Activated naive CD4-positive, alpha-beta T cell treated with anti-CD3 and anti-CD28 coated beads, Interleukin-2, amount 50 U/mL, for 16 hours (primary cell): ENCODE data around the gene ATP10A.

Source experiments
- DNase-seq: peaks from one replicate; pipeline ENCODE4 v3.0.0-alpha.2; 2020

Gene ATP10A

DNA sequence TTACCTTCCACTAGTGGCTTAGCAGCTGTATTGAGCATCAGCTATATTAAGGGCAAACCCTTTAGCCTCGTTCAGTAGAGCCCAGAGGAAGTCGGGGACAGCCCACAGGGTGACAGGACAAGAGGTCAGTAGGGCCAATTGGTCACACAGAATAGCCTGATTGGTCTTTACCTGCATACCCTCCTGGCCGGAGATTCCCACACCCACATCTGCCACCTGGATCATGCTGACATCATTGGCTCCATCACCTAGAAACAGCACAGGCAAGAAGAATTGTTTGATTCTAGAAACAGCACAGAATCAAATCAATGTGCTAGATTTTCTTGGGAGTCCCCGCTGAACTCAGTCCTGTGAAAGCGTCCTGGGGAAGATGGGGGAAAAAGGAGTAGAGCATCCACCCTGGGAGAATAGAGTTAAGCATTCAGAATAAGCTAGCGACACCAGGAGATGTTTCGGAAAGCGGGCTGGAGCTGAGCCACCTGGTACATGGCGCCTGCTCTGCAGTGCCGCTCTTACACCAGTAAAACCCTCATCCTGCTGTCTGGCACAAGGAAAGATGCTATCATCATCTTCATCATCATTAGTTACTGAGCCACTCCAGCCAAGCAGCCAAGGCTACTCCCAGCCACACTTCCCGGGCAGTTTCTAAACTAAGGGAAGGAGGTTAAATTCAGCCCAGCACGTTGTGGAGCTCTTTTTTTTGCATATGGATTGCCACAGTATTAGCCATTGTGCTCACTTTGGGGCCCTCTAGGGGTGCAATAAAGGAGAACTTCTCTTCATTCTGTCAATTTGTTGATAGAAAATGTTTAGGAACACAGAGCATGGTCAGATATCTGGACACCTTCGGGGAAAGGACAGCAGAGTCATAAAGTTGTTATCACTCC lies 171.3 kb downstream of the ATP10A start:
- DNase-seq: no peak

GRCh38 chr15:25690673-25691543 lies 172.2 kb downstream of the ATP10A start:
- DNase-seq: no peak

DNA sequence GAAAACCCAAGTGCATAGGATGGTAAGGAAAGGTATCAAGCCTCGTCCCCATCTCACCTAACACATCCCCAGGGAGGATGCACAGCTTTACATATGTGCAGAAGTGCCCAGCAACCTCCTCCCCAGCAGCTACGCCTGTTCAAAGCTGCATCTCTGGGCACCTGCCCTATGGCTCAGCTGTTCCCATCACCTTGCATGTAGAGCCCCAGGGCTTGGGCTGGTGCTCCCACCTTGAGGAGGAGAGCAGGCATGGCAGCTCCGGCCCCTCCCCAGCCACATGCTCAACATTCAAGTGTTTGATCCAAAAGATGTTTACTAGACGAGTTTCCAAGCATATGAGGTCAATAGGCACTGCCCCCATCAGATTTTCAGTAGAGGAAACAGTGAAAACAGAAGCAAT lies 173.5 kb downstream of the ATP10A start:
- DNase-seq: no peak

- no peak for DNase-seq
Observed at GRCh38 chr15:25688166-25688565, 175.0 kb downstream of the ATP10A start.

DNA sequence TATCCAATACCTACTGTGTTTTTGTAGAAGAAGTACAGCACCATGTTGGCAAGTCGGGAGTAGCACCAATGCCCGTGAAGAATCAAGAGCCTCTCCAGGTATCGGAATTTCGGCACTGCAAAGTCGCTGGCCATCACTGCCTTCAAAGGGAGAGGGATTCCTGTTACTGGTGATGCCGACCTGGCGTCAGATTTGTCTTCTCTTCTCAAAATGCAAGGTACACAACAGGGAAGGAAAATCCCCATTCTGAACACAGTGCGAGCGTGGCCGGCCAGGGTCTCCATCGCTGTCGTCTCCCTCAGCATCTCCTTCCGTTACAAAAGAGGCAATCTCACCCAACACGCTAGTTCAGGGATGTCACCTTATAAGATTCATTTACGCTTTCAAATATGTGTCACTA lies 175.4 kb downstream of the ATP10A start:
- no peak for DNase-seq

DNA sequence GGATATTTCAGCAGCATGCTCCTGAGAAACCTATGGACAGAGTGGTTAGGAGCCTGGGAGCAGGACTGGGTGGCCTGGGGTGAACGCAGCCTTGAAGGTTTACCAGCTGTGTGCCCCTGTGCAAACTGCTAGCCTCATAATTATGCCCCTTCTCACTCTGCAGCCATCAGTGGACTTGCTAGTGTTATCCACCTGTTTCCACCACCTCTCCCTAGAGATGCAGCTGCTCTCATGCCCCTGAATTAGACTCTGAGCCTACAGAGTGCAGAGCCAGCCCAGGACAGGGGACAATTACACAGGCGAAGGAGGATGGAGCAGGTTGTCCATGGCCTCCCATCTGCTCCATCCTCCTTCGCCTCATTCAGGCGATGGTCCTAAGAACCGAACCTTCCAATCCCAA lies 175.9 kb downstream of the ATP10A start:
- DNase-seq: no peak

DNA sequence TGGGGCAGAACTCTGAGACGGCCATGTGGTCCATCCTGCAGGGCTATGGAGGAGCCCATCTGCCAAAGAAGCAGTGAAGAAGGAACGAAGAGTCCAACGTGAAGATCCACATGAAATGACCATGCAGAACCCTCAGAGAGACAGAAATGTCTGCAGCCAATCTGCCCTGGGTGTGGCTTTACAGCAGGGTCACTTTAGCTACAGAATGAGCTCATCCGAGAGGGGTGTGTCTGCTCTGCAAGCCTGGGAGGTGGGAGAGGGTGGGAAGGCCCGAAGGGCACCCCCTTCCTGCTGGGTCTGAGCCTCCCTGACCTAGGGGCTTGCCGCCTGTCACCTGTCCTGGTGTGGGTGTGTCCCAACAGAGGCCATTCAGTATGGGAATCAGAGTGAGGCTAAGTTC lies 176.3 kb downstream of the ATP10A start:
- DNase-seq: no peak

GRCh38 chr15:25684521-25685431 lies 178.4 kb downstream of the ATP10A start:
- DNase-seq: no peak

DNA sequence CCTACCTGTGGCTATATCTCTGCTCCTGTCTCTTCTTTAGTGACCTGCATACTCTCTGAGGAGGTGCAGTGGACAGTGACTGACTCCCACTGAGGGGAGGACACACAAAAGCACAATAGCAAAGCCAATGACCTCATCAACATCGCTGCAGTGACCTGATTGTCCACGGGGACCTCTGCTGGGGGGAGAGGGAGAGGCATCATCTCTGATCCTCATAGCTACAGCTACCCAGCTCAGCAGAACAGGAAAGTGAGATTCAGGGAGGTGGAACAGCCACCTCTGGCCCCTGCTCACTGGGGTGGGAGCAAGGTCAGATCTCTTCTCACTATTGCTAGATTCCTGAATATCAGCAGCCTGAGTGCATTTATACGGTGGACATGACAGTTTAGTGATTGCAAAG lies 179.2 kb downstream of the ATP10A start:
- no peak for DNase-seq

- DNase-seq: no peak
Observed at GRCh38 chr15:25683415-25683814, 179.7 kb downstream of the ATP10A start.

- DNase-seq: no peak
Observed at GRCh38 chr15:25682340-25682739, 180.8 kb downstream of the ATP10A start.

- DNase-seq: no peak
Observed at GRCh38 chr15:25680686-25681025, 182.5 kb downstream of the ATP10A start.

DNA sequence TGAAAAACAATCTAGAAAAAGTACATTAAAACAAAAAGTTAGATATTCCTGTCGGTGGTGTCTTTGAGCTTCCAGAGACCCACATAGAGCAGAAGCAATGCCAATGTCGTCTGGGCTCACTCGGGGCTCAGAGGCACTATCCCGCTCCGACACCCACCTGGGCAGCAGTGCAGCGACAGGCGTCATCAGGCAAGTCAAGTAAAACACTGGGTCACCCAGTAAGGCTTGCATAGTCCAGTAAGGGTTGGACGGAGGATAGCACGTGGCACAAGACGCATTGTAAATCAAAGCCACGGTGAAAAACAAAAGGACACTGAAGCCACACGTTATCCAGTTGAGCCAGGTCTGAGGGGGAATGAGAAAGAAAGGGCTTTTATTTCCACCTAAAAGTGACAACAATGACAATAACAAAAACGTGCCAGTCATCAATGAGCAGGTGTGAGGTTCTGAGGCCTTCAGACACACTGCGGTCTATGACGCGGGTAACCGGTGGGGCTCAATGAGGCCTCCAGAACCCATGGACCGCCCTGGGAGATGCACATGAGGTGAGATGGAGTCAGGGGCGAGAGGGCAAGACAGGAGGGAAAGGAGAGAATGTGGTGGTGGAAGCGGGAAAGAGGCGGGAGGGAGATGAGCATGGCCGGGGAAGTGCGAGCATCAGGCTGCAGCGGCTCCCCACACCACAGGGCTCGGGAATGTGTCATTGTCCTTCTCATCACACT lies 183.0 kb downstream of the ATP10A start:
- DNase-seq: no peak

DNA sequence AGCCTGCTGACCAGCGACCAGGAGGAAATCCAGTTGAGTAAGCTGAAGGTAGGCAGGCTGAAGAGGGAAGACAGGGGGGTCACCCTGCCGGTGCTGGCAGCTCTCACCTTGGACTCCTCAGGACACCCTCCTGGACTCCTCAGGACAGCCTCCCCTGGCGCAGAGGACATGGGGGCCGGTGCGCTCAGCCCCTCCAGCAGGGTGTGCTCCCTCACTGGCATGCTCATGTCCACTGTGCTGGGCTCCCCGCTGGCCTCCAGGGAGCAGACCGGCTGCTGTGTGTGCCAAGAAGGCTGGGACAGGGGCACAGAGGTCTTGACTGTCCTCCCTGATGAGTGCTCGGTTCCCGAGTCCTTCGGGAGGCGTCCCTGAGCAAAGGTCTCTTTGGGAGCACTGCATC lies 183.6 kb downstream of the ATP10A start:
- DNase-seq: no peak

GRCh38 chr15:25678500-25678855 lies 184.6 kb downstream of the ATP10A start:
- DNase-seq: no peak

GRCh38 chr15:25677719-25678499 lies 185.2 kb downstream of the ATP10A start:
- no peak for DNase-seq

DNA sequence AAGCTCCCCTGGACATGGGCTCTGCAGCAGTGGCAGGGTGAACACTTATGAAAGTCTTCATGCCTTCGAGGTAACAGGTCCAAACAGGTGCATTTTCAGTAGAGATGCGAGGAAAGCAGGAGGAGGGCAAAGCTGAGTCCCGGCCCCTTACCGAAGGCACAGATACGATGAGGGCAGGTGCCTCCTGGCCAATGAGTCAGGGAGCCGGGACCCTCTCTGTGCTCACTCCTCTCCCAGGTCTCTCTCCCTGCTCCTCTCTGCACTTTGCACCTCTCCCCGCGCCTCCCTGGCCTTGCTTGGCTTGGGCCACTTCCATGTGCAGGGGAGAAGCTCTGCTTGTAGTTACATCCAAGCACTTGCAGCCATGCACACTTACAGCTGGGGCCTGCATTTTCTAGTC lies 187.1 kb downstream of the ATP10A start:
- DNase-seq: no peak

- no peak for DNase-seq
Observed at GRCh38 chr15:25675396-25675795, 187.7 kb downstream of the ATP10A start.

GRCh38 chr15:25674913-25675312 lies 188.2 kb downstream of the ATP10A start:
- no peak for DNase-seq

DNA sequence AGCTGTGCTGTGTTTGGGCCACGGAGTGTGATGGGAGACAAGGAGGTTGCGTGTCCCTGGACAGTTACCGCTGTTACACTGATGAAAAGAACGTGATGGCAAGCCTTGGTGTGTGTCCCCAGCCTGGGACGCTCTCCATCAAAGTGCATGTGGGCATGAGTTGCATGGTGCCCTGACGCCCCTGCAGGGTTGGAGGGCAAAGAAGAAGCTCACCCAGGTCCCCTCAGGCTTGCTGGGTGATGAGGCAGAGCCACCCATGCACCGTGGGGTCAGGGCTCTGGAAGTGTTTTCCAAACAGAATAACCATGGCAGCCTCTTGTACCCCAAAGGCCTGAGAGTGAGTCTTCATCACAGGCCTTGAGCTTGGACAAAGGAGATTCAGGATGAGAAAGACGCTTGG lies 189.2 kb downstream of the ATP10A start:
- no peak for DNase-seq

DNA sequence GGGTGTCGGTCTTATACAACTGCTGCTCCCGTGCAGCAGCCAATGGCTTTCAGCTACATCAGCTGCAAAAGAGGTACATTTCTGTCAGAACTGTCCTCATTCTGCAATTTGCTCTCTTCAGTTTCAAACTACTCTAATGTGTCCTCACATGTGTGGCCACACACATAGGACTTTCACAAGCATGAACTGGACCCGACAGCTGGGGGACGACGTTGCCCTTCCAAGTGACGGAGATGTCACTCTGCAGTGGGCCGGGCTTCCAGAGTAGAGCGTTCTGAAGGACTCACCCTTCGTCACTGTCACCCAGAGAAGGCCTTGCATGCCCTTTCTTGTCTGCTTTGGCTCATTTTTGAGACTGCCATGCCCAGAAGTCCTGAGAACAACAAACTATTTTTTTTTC lies 189.8 kb downstream of the ATP10A start:
- no peak for DNase-seq

DNA sequence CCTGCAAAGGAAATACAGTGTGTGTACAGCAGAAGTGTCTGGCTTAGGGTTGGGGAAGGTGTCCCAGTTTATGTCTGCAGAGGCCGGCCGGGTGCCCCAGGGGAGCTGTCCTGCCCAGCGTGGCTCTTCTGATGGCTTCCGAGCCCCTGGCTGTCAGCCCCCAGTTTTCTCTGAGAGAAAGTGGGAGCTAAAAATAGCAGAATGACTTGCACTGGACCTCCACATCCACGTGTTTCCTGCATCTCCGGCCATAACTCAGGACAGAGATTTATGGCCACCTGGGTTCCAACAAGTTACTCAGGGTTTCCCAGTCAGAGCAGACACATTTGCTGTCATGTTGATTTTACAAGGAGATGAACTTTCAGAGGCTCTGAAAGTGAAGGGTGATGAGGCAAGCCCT lies 192.0 kb downstream of the ATP10A start:
- no peak for DNase-seq
